AG09309 (cell line): ENCODE results near the gene TANC1.

ENCODE experiments used
- DNase-seq: peaks from one replicate; pipeline ENCODE4 v3.0.0-alpha.2; 2010; ENCODE audit warnings: low read depth
- H3K4me3 ChIP-seq: 2 replicates; pipeline ENCODE4 v1.5.1; 2011; ENCODE audit warnings: mild to moderate bottlenecking, low read depth, low read length, moderate library complexity; ENCODE audit not compliant: control insufficient read depth
- CTCF ChIP-seq: IDR thresholded peaks from 2 replicates; pipeline ENCODE4 v1.5.1; 2011; ENCODE audit warnings: mild to moderate bottlenecking, low read depth, low read length, inconsistent platforms; ENCODE audit not compliant: insufficient read depth, control insufficient read depth; ENCODE audit errors: missing control alignments

The TANC1 gene

GRCh38 chr2:159042115-159042850, 73.8 kb downstream of the TANC1 start:
- TF ChIP-seq CTCF = no peak
- DNase-seq = no peak

GRCh38 chr2:159043710-159044109, 75.3 kb downstream of the TANC1 start:
- no peak for TF ChIP-seq CTCF
- no peak overlapping the region for H3K4me3 ChIP-seq
- no peak for DNase-seq

More at GRCh38 chr2:159042115-159042850, 73.8 kb downstream of the TANC1 start:
- H3K4me3 ChIP-seq = no peak overlapping the region

GRCh38 chr2:159044804-159045286, 76.4 kb downstream of the TANC1 start:
- H3K4me3 ChIP-seq = no peak overlapping the region
- TF ChIP-seq CTCF = no peak
- no peak for DNase-seq

- DNase-seq = peak; percentile 24
- TF ChIP-seq CTCF = no peak
- H3K4me3 ChIP-seq = no peak overlapping the region
Measured at GRCh38 chr2:159045545-159046454, 77.4 kb downstream of the TANC1 start.

- peak; percentile 25 for DNase-seq
- H3K4me3 ChIP-seq = no peak overlapping the region
- TF ChIP-seq CTCF = no peak
Measured at GRCh38 chr2:159046966-159047365, 78.5 kb downstream of the TANC1 start.

- no peak for DNase-seq
- H3K4me3 ChIP-seq = no peak overlapping the region
- no peak for TF ChIP-seq CTCF
Measured at GRCh38 chr2:159050426-159050825, 82.0 kb downstream of the TANC1 start.
